DOHH2 (cell line): ENCODE measurements around the gene DIP2C.

Experiments used
- H3F3A ChIP-seq: fragments of 200-600 bp; sonication (generic), shearing (Covaris generic); 2 replicates; pipeline ENCODE4 v1.6.0; 2016; ENCODE audit warnings: antibody characterized with exemption, mild to moderate bottlenecking; ENCODE audit not compliant: control insufficient read depth, insufficient read depth
- H3K27ac ChIP-seq: fragments of 200-600 bp; sonication (generic); 2 replicates; pipeline ENCODE4 v1.5.1; 2014; ENCODE audit warnings: low read depth, mild to moderate bottlenecking, low read length, moderate library complexity
- H3K27me3 ChIP-seq: fragments of 200-600 bp; sonication (generic); 2 replicates; pipeline ENCODE4 v1.6.1; 2014; ENCODE audit warnings: mild to moderate bottlenecking, low read length, mixed read lengths; ENCODE audit not compliant: control insufficient read depth
- H3K36me3 ChIP-seq: fragments of 200-600 bp; sonication (generic); 2 replicates; pipeline ENCODE4 v1.6.1; 2014; ENCODE audit warnings: mild to moderate bottlenecking, low read length, moderate library complexity, mixed read lengths; ENCODE audit not compliant: control insufficient read depth
- H3K4me1 ChIP-seq: fragments of 200-600 bp; sonication (generic); 2 replicates; pipeline ENCODE4 v1.6.1; 2014; ENCODE audit warnings: mild to moderate bottlenecking, low read length, mixed read lengths; ENCODE audit not compliant: control insufficient read depth
- H3K4me2 ChIP-seq: fragments of 200-600 bp; sonication (generic); 2 replicates; pipeline ENCODE4 v1.6.0; 2014; ENCODE audit warnings: mild to moderate bottlenecking, low read length, moderate library complexity
- H3K4me3 ChIP-seq: fragments of 200-600 bp; sonication (generic); 2 replicates; pipeline ENCODE4 v1.5.1; 2014; ENCODE audit warnings: mild to moderate bottlenecking, low read length, mixed read lengths
- H3K79me2 ChIP-seq: fragments of 200-600 bp; sonication (generic); 2 replicates; pipeline ENCODE4 v1.6.1; 2014; ENCODE audit warnings: mild to moderate bottlenecking, low read length, mixed read lengths; ENCODE audit not compliant: control insufficient read depth
- H3K9me2 ChIP-seq: fragments of 200-600 bp; sonication (generic); replicated peaks from 2 replicates; pipeline ENCODE4 v1.6.1; 2014; ENCODE audit warnings: mild to moderate bottlenecking, low read length, mixed read lengths; ENCODE audit not compliant: control insufficient read depth
- H3K9me3 ChIP-seq: fragments of 200-600 bp; sonication (generic); 2 replicates; pipeline ENCODE4 v1.6.1; 2014; ENCODE audit warnings: antibody characterized with exemption, low read length, mixed read lengths; ENCODE audit not compliant: control insufficient read depth, insufficient read depth
- H4K20me1 ChIP-seq: fragments of 200-600 bp; sonication (generic); 2 replicates; pipeline ENCODE4 v1.6.0; 2014; ENCODE audit warnings: low read depth, mild to moderate bottlenecking, antibody characterized with exemption, low read length, moderate library complexity; ENCODE audit not compliant: control insufficient read depth, insufficient read depth
- EZH2phosphoT487 ChIP-seq: fragments of 200-600 bp; sonication (generic); IDR thresholded peaks from 2 replicates; pipeline ENCODE4 v1.6.1; 2017; ENCODE audit warnings: borderline replicate concordance, mild to moderate bottlenecking, antibody characterized with exemption, low read length, moderate library complexity, mixed read lengths
- TF ChIP-seq, protein P1 (sequence below): fragments of 200-600 bp; sonication (generic); IDR thresholded peaks from one replicate; pipeline ENCODE4 v1.5.1; 2014; ENCODE audit warnings: antibody characterized with exemption, mild to moderate bottlenecking, low read depth, low read length; ENCODE audit not compliant: poor library complexity, severe bottlenecking

DIP2C gene

DNA sequence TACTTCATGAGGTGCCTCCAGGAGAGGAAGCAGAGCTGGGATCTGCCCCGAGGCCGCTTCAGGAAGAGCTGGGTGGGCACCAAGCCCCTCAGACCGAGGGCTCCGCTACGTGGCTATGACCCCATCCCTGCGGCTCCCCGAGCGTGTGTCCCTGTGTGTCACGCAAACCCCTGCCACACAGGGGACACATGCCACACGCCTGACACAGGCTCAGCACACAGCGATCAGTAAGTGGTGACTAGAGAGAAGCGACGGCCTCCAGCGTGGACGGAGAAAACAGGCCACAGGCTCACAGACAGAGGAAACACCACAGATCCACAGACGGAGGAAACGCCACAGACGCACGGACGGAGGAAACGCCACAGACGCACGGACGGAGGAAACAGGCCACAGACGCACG is 18.5 kb downstream of the DIP2C start:
- peaks cover 3% of the 10 kb centered on the region; the same call in 1 of the 2 replicates for H3F3A ChIP-seq
- no peaks in the 10 kb centered on the region for H3K4me1 ChIP-seq
- peaks cover 17% of the 10 kb centered on the region; the same call in 1 of the 2 replicates for H3K9me3 ChIP-seq
- H3K27ac ChIP-seq, result no peak overlapping the region
- H3K4me2 ChIP-seq, result no peak overlapping the region
- TF ChIP-seq, protein P1, sequence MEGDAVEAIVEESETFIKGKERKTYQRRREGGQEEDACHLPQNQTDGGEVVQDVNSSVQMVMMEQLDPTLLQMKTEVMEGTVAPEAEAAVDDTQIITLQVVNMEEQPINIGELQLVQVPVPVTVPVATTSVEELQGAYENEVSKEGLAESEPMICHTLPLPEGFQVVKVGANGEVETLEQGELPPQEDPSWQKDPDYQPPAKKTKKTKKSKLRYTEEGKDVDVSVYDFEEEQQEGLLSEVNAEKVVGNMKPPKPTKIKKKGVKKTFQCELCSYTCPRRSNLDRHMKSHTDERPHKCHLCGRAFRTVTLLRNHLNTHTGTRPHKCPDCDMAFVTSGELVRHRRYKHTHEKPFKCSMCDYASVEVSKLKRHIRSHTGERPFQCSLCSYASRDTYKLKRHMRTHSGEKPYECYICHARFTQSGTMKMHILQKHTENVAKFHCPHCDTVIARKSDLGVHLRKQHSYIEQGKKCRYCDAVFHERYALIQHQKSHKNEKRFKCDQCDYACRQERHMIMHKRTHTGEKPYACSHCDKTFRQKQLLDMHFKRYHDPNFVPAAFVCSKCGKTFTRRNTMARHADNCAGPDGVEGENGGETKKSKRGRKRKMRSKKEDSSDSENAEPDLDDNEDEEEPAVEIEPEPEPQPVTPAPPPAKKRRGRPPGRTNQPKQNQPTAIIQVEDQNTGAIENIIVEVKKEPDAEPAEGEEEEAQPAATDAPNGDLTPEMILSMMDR, result no peak
- TF ChIP-seq EZH2phosphoT487, result no peak
- peaks cover 6% of the 10 kb centered on the region; the same call in 1 of the 2 replicates for H3K27me3 ChIP-seq
- H3K9me2 ChIP-seq, result no peaks in the 10 kb centered on the region
- H4K20me1 ChIP-seq, result no peaks in the 10 kb centered on the region
- H3K79me2 ChIP-seq, result no peaks in the 10 kb centered on the region
- no peak overlapping the region for H3K4me3 ChIP-seq
- no peaks in the 10 kb centered on the region for H3K36me3 ChIP-seq

DNA sequence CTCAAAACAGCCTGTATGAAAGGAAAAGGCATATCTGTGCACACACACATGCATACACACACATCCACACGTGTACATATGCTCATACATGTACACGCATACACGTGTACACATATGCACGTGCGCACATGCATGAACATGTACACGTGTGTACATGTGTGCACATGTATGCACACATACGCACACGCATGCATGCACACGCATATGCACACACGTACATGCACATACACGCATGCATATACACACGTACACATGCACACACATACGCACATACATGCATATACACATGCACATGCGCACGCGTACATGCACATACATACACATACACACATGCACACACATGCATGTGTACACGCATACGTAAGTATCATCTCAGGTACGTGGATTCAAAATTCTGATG is 19.4 kb downstream of the DIP2C start:
- H3K4me2 ChIP-seq, result no peak overlapping the region
- H4K20me1 ChIP-seq, result no peaks in the 10 kb centered on the region
- no peaks in the 10 kb centered on the region for H3K36me3 ChIP-seq
- peaks cover 3% of the 10 kb centered on the region; the same call in 1 of the 2 replicates for H3K27me3 ChIP-seq
- no peak overlapping the region for H3K4me3 ChIP-seq
- H3K9me2 ChIP-seq, result no peaks in the 10 kb centered on the region
- no peak overlapping the region for H3K27ac ChIP-seq
- peaks cover 17% of the 10 kb centered on the region; the same call in 1 of the 2 replicates for H3K9me3 ChIP-seq
- no peak for TF ChIP-seq EZH2phosphoT487
- TF ChIP-seq, protein P1, result no peak
- no peaks in the 10 kb centered on the region for H3K79me2 ChIP-seq
- H3F3A ChIP-seq, result peaks cover 3% of the 10 kb centered on the region; the same call in 1 of the 2 replicates
- no peaks in the 10 kb centered on the region for H3K4me1 ChIP-seq

DNA sequence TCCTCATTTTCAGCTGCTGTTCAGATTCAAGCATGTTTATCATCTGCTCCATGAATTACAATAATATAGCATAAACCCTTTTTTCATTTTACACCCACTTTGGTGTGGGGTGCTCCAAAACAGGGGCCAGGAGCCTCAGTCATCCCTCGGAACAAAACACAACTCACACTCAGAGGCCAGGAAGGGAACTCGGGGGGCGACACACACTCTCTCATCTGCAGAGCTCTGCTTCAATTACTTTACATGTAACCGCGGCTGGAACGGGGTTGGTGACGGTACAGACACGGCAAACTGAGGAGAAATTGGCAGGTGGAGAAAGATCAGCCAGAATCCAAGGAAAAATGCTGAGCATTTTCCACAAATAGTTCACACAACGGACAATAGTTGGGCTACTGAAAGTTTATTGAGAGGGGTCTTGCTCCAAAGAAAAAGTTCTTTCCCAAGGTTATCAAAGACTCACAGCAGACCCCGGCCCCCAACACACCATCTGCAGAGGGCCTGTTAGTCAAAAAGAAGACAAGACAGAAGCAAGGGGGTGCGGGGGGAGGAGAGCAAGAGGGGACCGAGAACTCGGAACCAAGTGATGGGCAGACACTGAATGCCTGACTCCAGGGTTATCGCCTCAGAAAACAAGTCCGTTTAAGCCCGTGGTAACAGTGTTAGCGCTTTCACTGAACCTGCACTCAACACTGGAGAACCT is 20.5 kb downstream of the DIP2C start:
- H3K4me3 ChIP-seq, result no peak overlapping the region
- peaks cover 17% of the 10 kb centered on the region; the same call in 1 of the 2 replicates for H3K9me3 ChIP-seq
- TF ChIP-seq, protein P1, result no peak
- TF ChIP-seq EZH2phosphoT487, result no peak
- H3K4me2 ChIP-seq, result no peak overlapping the region
- H4K20me1 ChIP-seq, result no peaks in the 10 kb centered on the region
- H3K79me2 ChIP-seq, result no peaks in the 10 kb centered on the region
- H3K4me1 ChIP-seq, result no peaks in the 10 kb centered on the region
- no peaks in the 10 kb centered on the region for H3K9me2 ChIP-seq
- H3K27ac ChIP-seq, result no peak overlapping the region
- H3K27me3 ChIP-seq, result peaks cover under 1% of the 10 kb centered on the region; the same call in 1 of the 2 replicates
- H3K36me3 ChIP-seq, result no peaks in the 10 kb centered on the region
- H3F3A ChIP-seq, result peaks cover 3% of the 10 kb centered on the region; the same call in 1 of the 2 replicates
